ENCODE measurements around the gene GOPC. TPM values are rescaled to one million over a fixed set of nuclear protein-coding genes. Genes with fewer than 3 reads are reported as not detected.
"Not testable (repeated sequence)": the region's sequence is repeated elsewhere in the genome, so short reads cannot be mapped to it uniquely, and the experiment has no call there.

GOPC gene
- total RNA-seq, 1 donor from 2014 or later = 31.8 TPM

- Mint-ChIP-seq H3K9me3 (ENCODE audit: unreplicated experiment) (no peaks in the 10 kb centered on the region), H3K36me3 (ENCODE audit: low read depth, unreplicated experiment) (peaks cover 42% of the 10 kb centered on the region), H3K4me1 (ENCODE audit: unreplicated experiment) (peaks cover 9% of the 10 kb centered on the region), H3K4me3 (ENCODE audit: unreplicated experiment) (no peak overlapping the region), H3K27ac (ENCODE audit: unreplicated experiment) (no peak overlapping the region), H3K27me3 (ENCODE audit: unreplicated experiment) (peaks cover 3% of the 10 kb centered on the region)
- no peak for TF ChIP-seq CTCF (IDR thresholded peaks at IDR 0.05; ENCODE audit: unreplicated experiment)
- DNase-seq (ENCODE audit: low spot score) = no peak
Observed at GRCh38 chr6:117521791-117522502, 80.4 kb downstream of the GOPC start.

GRCh38 chr6:117520603-117521395 is 81.5 kb downstream of the GOPC start:
- Mint-ChIP-seq H3K27ac (ENCODE audit: unreplicated experiment) (no peak overlapping the region), H3K36me3 (ENCODE audit: low read depth, unreplicated experiment) (peaks cover 46% of the 10 kb centered on the region), H3K4me3 (ENCODE audit: unreplicated experiment) (no peak overlapping the region), H3K4me1 (ENCODE audit: unreplicated experiment) (peaks cover 10% of the 10 kb centered on the region), H3K9me3 (ENCODE audit: unreplicated experiment) (no peaks in the 10 kb centered on the region), H3K27me3 (ENCODE audit: unreplicated experiment) (no peaks in the 10 kb centered on the region)
- TF ChIP-seq CTCF (IDR thresholded peaks at IDR 0.05; ENCODE audit: unreplicated experiment) = no peak
- DNase-seq (ENCODE audit: low spot score) = no peak

GRCh38 chr6:117518870-117519269 is 83.4 kb downstream of the GOPC start:
- Mint-ChIP-seq H3K4me1 (ENCODE audit: unreplicated experiment) (peaks cover 10% of the 10 kb centered on the region), H3K4me3 (ENCODE audit: unreplicated experiment) (no peak overlapping the region), H3K9me3 (ENCODE audit: unreplicated experiment) (no peaks in the 10 kb centered on the region), H3K27ac (ENCODE audit: unreplicated experiment) (no peak overlapping the region), H3K27me3 (ENCODE audit: unreplicated experiment) (no peaks in the 10 kb centered on the region), H3K36me3 (ENCODE audit: low read depth, unreplicated experiment) (peaks cover 51% of the 10 kb centered on the region)
- no peak for TF ChIP-seq CTCF (IDR thresholded peaks at IDR 0.05; ENCODE audit: unreplicated experiment)
- no peak for DNase-seq (ENCODE audit: low spot score)

- H3K27me3 Mint-ChIP-seq (ENCODE audit: unreplicated experiment); H3K27ac Mint-ChIP-seq (ENCODE audit: unreplicated experiment); DNase-seq (ENCODE audit: low spot score); H3K4me3 Mint-ChIP-seq (ENCODE audit: unreplicated experiment); H3K9me3 Mint-ChIP-seq (ENCODE audit: unreplicated experiment): not testable (repeated sequence)
- peaks cover 51% of the 10 kb centered on the region for H3K36me3 Mint-ChIP-seq (ENCODE audit: low read depth, unreplicated experiment)
- H3K4me1 Mint-ChIP-seq (ENCODE audit: unreplicated experiment) = peaks cover 17% of the 10 kb centered on the region
Observed at GRCh38 chr6:117517995-117518394, 84.3 kb downstream of the GOPC start.

- Mint-ChIP-seq H3K27ac (ENCODE audit: unreplicated experiment) (no peak overlapping the region), H3K36me3 (ENCODE audit: low read depth, unreplicated experiment) (peaks cover 43% of the 10 kb centered on the region), H3K4me1 (ENCODE audit: unreplicated experiment) (peaks cover 36% of the 10 kb centered on the region), H3K4me3 (ENCODE audit: unreplicated experiment) (no peak overlapping the region), H3K27me3 (ENCODE audit: unreplicated experiment) (no peaks in the 10 kb centered on the region), H3K9me3 (ENCODE audit: unreplicated experiment) (no peaks in the 10 kb centered on the region)
- TF ChIP-seq CTCF (IDR thresholded peaks at IDR 0.05; ENCODE audit: unreplicated experiment) = no peak
- no peak for DNase-seq (ENCODE audit: low spot score)
Observed at GRCh38 chr6:117515326-117515725, 87.0 kb downstream of the GOPC start.
